Retinal pigment epithelial cell (primary cell): ENCODE measurements around the gene FAM174C.

Experiments used
- DNase-seq: peaks from one replicate; pipeline ENCODE4 v3.0.0-alpha.2; 2010; ENCODE audit warnings: low read depth
- H3K4me3 ChIP-seq: 2 replicates; pipeline ENCODE4 v1.5.1; 2011; ENCODE audit warnings: mild to moderate bottlenecking, low read length, control low read depth, moderate library complexity
- CTCF ChIP-seq: conservative IDR thresholded peaks from 2 replicates; pipeline ENCODE4 v1.5.1; 2011; ENCODE audit warnings: low read depth, low read length, control low read depth, inconsistent platforms

Gene FAM174C

DNA sequence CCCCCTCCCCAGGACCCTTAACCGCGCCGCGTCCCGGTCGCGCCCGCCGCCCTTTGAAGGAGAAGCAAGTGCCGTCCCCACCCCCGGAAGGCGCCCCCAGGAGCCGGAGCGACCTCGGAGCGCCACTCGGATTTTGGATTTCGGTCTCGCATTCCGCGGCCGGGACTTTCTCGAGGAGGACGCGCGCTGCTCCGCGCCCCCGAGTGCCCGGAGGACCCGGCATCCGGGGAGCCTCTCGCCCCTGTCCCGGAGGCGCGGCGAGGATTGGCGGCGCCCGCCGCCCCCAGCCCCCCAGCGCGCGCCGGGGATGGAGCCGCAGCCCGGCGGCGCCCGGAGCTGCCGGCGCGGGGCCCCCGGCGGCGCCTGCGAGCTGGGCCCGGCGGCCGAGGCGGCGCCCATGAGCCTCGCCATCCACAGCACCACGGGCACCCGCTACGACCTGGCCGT lies 25.3 kb upstream of the FAM174C start:
- no peak for TF ChIP-seq CTCF
- no peak for DNase-seq
- peak overlapping the region; percentile 79 for H3K4me3 ChIP-seq

DNA sequence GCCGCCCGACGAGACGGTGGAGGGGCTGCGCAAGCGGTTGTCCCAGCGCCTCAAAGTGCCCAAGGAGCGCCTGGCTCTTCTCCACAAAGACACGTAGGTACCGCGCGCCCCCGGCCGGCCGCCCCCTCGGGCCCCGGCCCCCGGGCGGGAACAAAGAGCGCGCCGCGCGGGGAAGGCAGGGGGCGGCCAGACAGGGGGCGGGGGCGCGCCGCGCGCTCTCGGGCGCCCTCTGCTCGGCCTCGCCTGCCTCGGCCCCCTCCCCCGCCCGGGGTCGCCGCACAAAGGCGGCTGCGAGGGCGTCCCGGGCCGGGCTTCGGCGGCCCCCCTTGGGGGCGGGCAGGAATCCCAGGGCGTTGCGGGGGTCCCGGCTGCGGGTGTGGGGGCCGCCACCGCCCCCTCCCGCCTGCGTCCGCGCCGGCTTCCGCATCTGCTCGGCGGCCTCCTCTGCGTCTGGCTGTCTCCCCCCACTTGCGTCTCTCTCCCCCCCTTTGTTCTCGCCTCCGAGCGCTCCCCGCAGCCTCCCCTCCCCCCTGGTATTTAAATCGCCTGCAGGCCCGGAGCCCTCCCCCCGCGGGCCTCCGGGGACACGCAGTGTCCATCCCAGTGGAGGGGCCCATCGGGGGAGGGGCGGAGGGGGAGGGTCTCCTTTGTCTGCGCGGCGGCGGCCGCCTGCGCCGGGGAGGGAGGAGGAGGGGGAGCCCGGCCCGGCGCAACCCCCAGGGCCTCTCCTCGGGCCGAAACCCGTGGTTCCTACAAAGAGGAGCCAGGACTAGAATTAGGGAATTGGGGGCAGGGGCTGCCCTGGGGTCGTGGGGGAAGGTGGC lies 24.7 kb upstream of the FAM174C start:
- no peak for TF ChIP-seq CTCF
- H3K4me3 ChIP-seq, result peak overlapping the region; percentile 79
- no peak for DNase-seq

DNA sequence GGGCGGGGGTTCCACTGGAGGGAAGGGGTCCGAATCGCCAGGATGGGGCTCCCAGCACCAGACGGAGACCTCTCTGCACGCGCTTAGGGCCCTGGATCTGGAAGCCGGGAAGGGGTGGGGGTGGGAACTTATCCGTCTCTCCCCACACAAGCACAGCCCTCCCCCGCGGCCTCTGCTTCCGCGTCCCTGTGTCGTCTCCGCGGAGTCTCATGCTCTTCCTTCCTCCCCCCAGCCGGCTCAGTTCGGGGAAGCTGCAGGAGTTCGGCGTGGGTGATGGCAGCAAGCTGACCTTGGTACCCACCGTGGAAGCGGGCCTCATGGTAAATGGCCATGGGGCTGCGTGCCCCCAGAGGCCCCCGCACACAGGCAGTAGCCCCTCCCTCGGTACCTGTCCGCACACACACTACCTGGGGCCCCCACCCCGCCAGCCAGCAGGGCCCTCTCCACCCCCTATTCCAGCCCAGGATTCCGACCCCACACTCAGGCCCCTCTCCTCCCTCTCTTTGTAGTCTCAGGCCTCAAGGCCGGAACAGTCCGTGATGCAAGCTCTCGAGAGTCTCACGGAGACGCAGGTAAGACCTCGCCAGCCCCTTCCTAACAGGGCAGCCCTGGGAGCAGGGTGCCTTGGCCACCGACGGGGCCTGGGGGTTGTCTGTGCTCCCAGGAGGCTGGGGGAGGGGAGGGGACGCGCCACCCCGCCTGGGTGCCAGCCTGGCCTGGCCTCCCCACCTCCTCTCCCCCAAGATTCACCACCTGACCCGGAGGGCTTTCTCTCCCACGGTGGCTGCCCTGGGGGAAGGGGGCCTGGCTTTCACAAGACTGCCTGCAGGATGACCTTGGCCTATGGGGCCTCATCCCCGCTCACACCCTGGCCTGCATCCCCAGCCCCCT lies 23.8 kb upstream of the FAM174C start:
- no peak for TF ChIP-seq CTCF
- peak overlapping the region; percentile 79 for H3K4me3 ChIP-seq
- no peak for DNase-seq

DNA sequence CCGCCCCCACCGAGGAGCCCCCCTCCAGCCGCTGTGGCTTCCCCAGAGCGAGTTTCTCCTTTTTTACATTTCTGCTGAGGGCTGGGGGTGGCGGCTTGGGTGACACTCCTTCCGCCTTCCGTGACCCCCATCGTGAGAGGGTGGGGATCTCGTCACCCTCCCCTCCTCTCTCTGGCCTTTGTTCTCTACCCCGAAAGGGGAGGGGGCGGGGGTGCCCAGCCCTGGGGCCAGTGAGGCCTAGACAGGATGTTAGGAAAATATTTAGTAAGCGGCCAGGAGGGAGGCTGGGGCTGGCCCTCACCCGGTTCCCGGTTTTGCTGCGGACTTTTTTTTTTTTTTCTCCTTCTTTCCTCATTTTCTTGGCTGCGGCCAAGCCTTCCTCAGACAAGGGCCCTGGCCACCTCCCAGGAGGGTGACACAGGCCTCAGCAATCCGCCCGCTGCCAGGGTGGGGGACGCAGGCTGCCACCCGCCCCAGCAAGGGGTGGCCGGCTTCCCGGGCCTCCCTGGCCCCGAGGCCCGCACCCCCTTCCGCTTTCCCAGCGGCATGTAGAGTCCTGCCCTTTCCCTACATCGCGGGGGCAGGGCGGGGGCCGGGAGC lies 23.0 kb upstream of the FAM174C start:
- H3K4me3 ChIP-seq, result peak overlapping the region; percentile 79
- TF ChIP-seq CTCF, result no peak
- DNase-seq, result peak; percentile 73

DNA sequence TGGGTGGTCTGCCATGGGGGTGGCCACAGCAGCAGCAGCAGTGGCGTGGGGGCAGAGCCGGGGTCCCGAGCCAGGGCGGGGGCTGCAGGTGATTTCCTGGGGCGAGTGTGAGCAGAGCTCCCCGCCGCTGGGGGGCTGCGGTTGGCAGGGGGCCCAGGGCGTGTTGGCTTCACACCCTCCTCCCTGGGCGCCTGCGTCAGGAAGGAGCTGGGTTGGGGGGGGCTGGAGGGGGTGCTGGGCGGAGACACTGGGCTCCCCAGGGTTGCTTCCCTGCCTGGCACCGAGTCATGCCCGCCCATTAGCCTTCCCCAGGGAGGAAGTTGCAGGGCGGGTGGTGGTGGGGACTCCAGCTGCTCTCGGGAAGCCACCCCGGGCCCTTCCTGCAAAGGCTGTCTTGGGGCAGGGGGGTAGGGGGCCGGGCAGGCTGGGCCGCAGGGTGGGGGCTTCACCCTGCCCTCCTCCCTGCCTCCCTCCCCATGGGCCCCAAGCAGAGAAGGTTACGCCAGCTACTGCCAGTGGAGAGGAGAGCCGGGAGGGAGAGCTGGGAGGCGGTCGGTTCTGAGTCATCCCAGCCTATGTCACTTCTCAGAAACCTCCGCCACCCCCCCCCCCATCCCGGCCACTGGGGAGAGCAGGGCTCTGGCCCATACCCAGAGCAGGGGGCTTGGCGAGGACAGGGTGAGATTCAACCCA lies 22.4 kb upstream of the FAM174C start:
- H3K4me3 ChIP-seq, result peak overlapping the region; percentile 79
- peak; percentile 80 for DNase-seq
- peak; percentile 11 for TF ChIP-seq CTCF

- TF ChIP-seq CTCF, result no peak
- no peak for DNase-seq
- peak overlapping the region; percentile 79 for H3K4me3 ChIP-seq
Observed at GRCh38 chr19:1253514-1254080, 21.7 kb upstream of the FAM174C start.
